WERI-Rb-1 (cell line): ENCODE measurements around the gene VN1R5.

ENCODE experiments used
- DNase-seq: peaks from one replicate; pipeline ENCODE4 v3.0.0-alpha.2; 2020
- H3K27ac ChIP-seq: fragments of 250-450 bp; sonication (Bioruptor Pico); 2 replicates; pipeline ENCODE4 v1.5.1; 2020; ENCODE audit warnings: mild to moderate bottlenecking, moderate library complexity
- H3K27me3 ChIP-seq: fragments of 250-450 bp; sonication (Bioruptor Pico); 2 replicates; pipeline ENCODE4 v1.5.1; 2021; ENCODE audit warnings: mild to moderate bottlenecking, low read depth, moderate library complexity; ENCODE audit not compliant: insufficient read depth, severe bottlenecking
- H3K36me3 ChIP-seq: fragments of 250-450 bp; sonication (Bioruptor Pico); 2 replicates; pipeline ENCODE4 v1.5.1; 2020; ENCODE audit warnings: mild to moderate bottlenecking, moderate library complexity
- H3K4me3 ChIP-seq: 2 replicates; pipeline ENCODE4 v1.5.1; 2011; ENCODE audit warnings: low read depth, mild to moderate bottlenecking, control low read depth, low read length
- H3K9me3 ChIP-seq: fragments of 250-450 bp; sonication (Bioruptor Pico); 2 replicates; pipeline ENCODE4 v1.5.1; 2021; ENCODE audit warnings: mild to moderate bottlenecking, moderate library complexity; ENCODE audit not compliant: severe bottlenecking
- CTCF ChIP-seq: IDR thresholded peaks from 2 replicates; pipeline ENCODE4 v1.5.1; 2011; ENCODE audit warnings: low read depth, mild to moderate bottlenecking, control low read depth, inconsistent platforms, low read length

Gene VN1R5

DNA sequence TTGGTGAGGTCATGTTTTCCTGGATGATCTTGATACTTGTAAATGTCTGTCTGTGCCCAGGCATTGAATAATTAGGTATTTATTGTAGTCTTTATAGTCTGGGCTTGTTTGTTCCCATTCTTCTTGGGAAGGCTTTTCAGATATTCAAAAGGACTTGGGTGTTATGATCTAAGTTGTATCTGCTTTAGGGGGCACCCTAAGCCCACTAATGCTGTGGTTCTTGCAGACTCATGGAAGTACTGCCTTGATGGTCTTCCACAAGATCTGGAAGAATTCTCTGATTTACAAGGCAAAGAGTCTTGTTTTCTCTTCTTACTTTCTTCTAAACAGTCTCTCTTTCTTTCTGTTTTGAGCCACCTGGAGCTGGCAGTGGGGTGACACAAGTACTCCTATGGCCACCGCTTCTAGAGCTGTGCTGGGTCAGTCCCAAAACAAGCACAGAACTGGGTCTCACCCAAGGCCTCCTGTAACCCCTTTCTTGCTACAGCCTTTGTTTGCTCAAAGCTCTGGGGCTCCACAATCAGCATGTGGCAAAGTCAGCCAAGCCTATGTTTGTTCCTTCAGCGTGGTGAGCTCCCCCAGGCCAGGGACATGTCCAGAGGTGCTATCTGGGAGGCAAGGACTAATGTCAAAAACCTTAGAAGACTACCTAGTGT, 12.6 kb downstream of the VN1R5 start:
- Histone ChIP-seq H3K4me3 (no peak overlapping the region), H3K36me3 (no peaks in the 10 kb centered on the region), H3K27me3 (no peaks in the 10 kb centered on the region), H3K27ac (no peak overlapping the region), H3K9me3 (peaks cover 12% of the 10 kb centered on the region)
- DNase-seq, result no peak
- TF ChIP-seq CTCF, result no peak

- no peak overlapping the region for H3K4me3 ChIP-seq
- DNase-seq, result no peak
- H3K27ac ChIP-seq, result no peak overlapping the region
- no peaks in the 10 kb centered on the region for H3K36me3 ChIP-seq
- TF ChIP-seq CTCF, result no peak
- no peaks in the 10 kb centered on the region for H3K27me3 ChIP-seq
- H3K9me3 ChIP-seq, result peaks cover 12% of the 10 kb centered on the region
These were observed 13.3 kb downstream of the VN1R5 start for GRCh38 chr1:247269133-247269532.

DNA sequence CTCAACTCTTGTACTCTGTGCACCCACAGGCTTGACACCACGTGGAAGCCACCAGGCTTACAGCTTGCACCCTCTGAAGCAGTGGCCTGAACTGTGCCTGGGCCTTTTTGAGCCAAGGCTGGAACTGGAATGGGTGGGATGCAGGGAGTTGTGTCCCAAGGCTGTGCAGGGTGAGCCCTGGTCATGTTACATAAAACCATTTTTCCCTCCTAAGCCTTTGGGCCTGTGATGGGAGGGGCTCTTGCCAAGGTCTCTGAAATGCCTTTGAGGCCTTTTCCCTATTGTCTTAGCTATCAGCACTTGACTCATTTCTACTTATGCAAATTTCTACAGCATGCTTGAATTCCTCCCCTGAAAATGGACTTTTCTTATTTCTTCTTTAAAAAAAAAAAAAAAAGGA, 14.1 kb downstream of the VN1R5 start:
- H3K36me3 ChIP-seq, result no peaks in the 10 kb centered on the region
- no peak overlapping the region for H3K27ac ChIP-seq
- DNase-seq, result no peak
- H3K27me3 ChIP-seq, result no peaks in the 10 kb centered on the region
- no peak overlapping the region for H3K4me3 ChIP-seq
- no peak for TF ChIP-seq CTCF
- peaks cover 12% of the 10 kb centered on the region for H3K9me3 ChIP-seq

DNA sequence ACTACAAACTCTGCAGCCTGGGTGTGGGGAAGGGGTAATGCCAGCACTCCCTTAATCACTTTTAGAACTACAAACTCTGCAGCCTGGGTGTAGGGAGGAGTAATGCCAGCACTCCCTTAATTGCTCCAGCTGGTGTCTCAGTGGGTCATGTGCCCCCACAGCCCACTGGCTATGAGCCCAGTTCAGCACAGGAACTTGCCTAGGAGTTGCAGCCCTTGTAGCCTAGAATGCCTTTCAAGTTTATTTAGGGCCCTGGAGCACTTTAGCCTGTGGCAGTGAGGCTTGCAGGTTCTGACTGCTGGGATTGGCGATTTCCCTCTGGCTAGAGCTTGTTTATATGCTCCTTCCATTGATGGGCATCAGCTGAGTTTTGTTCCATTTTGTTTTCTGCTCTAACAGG, 17.1 kb downstream of the VN1R5 start:
- H3K27ac ChIP-seq, result no peak overlapping the region
- no peaks in the 10 kb centered on the region for H3K27me3 ChIP-seq
- H3K4me3 ChIP-seq, result no peak overlapping the region
- TF ChIP-seq CTCF, result no peak
- peaks cover 12% of the 10 kb centered on the region for H3K9me3 ChIP-seq
- H3K36me3 ChIP-seq, result no peaks in the 10 kb centered on the region
- no peak for DNase-seq

- no peak overlapping the region for H3K4me3 ChIP-seq
- H3K36me3 ChIP-seq, result no peaks in the 10 kb centered on the region
- no peak for TF ChIP-seq CTCF
- peaks cover 9% of the 10 kb centered on the region for H3K9me3 ChIP-seq
- no peak for DNase-seq
- no peaks in the 10 kb centered on the region for H3K27me3 ChIP-seq
- H3K27ac ChIP-seq, result no peak overlapping the region
These were observed 18.9 kb downstream of the VN1R5 start for GRCh38 chr1:247274605-247275256.

DNA sequence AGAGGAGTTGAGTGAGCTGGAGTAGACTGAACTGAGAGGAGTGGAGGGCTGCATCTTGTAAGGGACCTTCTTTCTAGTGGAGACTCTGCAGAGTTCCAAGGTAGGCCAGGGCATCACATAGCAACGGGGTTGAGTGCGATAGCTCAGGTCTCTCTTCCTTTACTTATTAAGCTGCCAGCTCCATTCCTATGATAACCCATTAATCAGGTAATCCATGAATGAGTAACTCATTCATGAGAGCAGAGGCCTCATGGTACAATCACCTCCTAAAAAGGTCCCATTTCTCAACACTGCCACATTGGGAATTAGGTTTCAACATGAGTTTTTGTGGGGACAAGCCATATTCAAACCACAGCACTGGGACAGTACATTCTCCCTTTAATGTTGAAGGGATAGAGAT, 21.3 kb downstream of the VN1R5 start:
- Histone ChIP-seq H3K36me3 (no peaks in the 10 kb centered on the region), H3K9me3 (no peaks in the 10 kb centered on the region), H3K27ac (no peak overlapping the region), H3K27me3 (no peaks in the 10 kb centered on the region), H3K4me3 (no peak overlapping the region)
- DNase-seq, result no peak
- TF ChIP-seq CTCF, result no peak
